BJ (cell line): ENCODE data around the gene ERCC8. TPM values are rescaled to one million over a fixed set of nuclear protein-coding genes. Genes with fewer than 3 reads are reported as not detected.

Experiments used
- CTCF ChIA-PET: fragments of 350-600 bp; formaldehyde crosslinking; extraction: SDS; loops from one replicate; lab custom pipeline; 2021; ENCODE audit warnings: antibody characterized with exemption, inconsistent platforms; lab: Yijun Ruan, JAX
- POLR2A ChIA-PET: fragments of 300-600 bp; sonication (Branson Sonifier 250); formaldehyde crosslinking; extraction: SDS; loops from one replicate; lab custom pipeline; 2021; ENCODE audit warnings: antibody characterized with exemption; lab: Charles Lee
- DNase-seq: peaks from one replicate; pipeline ENCODE4 v3.0.0-alpha.2; 2011; ENCODE audit warnings: low read depth
- H3K27me3 ChIP-seq: 2 replicates; pipeline ENCODE4 v1.6.0; 2011; ENCODE audit warnings: low read length; ENCODE audit not compliant: control insufficient read depth, insufficient read depth
- H3K36me3 ChIP-seq: 2 replicates; pipeline ENCODE4 v1.5.1; 2011; ENCODE audit warnings: low read length; ENCODE audit not compliant: control insufficient read depth, insufficient read depth
- H3K4me3 ChIP-seq: 2 replicates; pipeline ENCODE4 v1.5.1; 2011; ENCODE audit warnings: low read depth, mild to moderate bottlenecking, control low read depth, low read length
- CTCF ChIP-seq: IDR thresholded peaks from 2 replicates; pipeline ENCODE4 v1.5.1; 2011; ENCODE audit warnings: low read depth, mild to moderate bottlenecking, control low read depth, inconsistent platforms, low read length, moderate library complexity; ENCODE audit not compliant: insufficient read depth
- polyA plus RNA-seq: library from polyadenylated mRNA; depleted of rRNA; stranded (reverse); fragments of >200 nt; gene quantifications from 2 replicates; pipeline ENCODE4 v1.2.3, GENCODE V29; 2011; rRNA removed

Gene ERCC8
- polyA plus RNA-seq, 1 experiment: 10.1 TPM

DNA sequence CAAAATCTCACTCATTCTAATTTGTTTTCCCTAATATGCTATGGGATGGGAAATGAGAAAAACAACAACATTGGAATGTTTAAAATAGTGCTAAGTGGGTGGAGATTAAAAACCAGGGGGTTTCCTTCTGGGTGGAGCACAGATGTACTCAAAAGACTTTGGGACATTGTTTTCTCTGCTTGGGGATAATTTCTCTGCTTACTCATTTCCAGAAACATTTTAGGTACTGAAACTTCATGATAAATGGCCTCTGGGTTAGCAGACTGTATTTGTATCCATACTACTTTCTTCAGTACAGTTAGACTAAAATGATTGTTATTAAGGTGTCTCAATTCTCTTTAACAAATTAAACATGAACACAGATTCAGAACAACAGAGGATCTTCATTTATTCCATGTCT lies 118.2 kb downstream of the ERCC8 start:
- Histone ChIP-seq H3K4me3 (no peak overlapping the region), H3K36me3 (no peaks in the 10 kb centered on the region), H3K27me3 (no peaks in the 10 kb centered on the region)
- ChIA-PET POLR2A (no interaction called here), CTCF (interaction anchor here (0.6 kb wide), 1 partner anchor 1524 kb away, joined by 4 read pairs; no protein-coding TSS in a partner anchor)
- TF ChIP-seq CTCF: no peak
- no peak for DNase-seq

Other genes starting within 250 kb of the ERCC8 start
- 6.5 and 6.8 TPM in 2 replicates for gene DEPDC1B, start 244.9 kb downstream of the ERCC8 start, polyA plus RNA-seq
- 0.02 and 0.05 TPM in 2 replicates for gene ELOVL7, start 100.8 kb downstream of the ERCC8 start, polyA plus RNA-seq
- gene NDUFAF2, start 135 bp upstream of the ERCC8 start, polyA plus RNA-seq: 22.4 and 45.3 TPM in 2 replicates
- gene SMIM15, start 217.4 kb upstream of the ERCC8 start, polyA plus RNA-seq: 30.4 and 42.0 TPM in 2 replicates